ENCODE results near the gene PLCB1.

The PLCB1 gene

DNA sequence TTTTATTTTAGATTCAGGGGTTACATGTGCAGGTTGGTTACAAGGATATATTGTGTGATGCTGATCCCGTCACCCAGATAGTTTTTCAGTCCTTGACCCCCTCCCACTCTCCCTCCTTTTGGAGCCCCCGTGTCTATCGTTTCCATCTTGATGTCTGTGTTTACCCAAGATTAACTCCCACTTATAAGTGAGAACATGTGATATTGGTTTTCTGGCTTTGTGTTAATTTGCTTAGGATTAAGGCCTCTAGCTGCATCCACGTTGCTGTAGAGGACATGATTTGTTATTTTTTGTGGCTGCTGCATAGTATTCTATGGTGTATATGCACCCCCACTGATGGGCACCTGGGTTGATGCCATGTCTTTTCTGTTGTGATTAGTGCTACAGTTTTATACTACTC, 178.6 kb downstream of the PLCB1 start:
- H3K4me3 ChIP-seq (ENCODE audit: low read depth, low read length) = no peak overlapping the region
- no peak for DNase-seq (ENCODE audit: low read depth)
- TF ChIP-seq, protein P1, sequence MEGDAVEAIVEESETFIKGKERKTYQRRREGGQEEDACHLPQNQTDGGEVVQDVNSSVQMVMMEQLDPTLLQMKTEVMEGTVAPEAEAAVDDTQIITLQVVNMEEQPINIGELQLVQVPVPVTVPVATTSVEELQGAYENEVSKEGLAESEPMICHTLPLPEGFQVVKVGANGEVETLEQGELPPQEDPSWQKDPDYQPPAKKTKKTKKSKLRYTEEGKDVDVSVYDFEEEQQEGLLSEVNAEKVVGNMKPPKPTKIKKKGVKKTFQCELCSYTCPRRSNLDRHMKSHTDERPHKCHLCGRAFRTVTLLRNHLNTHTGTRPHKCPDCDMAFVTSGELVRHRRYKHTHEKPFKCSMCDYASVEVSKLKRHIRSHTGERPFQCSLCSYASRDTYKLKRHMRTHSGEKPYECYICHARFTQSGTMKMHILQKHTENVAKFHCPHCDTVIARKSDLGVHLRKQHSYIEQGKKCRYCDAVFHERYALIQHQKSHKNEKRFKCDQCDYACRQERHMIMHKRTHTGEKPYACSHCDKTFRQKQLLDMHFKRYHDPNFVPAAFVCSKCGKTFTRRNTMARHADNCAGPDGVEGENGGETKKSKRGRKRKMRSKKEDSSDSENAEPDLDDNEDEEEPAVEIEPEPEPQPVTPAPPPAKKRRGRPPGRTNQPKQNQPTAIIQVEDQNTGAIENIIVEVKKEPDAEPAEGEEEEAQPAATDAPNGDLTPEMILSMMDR (IDR thresholded peaks at IDR 0.05; ENCODE audit: low read depth, low read length, missing control alignments) = no peak

DNA sequence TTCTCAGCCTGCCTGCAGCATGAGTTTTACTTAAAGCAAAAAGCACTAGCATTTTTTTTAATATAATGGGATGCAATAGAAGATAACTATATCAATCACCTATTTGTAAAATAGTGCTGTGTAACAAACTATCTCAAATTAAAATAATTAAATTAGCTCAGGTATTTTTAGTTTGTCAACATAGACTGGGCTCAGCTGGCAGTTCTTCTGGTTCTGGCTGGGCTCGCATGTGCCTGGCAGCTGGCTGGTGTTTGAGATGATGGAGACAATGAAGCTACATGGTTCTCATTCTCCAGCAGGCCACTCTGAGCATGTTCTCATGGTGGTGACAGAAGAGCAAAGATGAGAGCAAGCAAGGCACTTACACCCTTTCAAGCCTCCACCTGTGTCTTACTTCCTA, 181.0 kb downstream of the PLCB1 start:
- no peak for DNase-seq (ENCODE audit: low read depth)
- TF ChIP-seq, protein P1 (IDR thresholded peaks at IDR 0.05; ENCODE audit: low read depth, low read length, missing control alignments) = no peak
- H3K4me3 ChIP-seq (ENCODE audit: low read depth, low read length) = no peak overlapping the region

DNA sequence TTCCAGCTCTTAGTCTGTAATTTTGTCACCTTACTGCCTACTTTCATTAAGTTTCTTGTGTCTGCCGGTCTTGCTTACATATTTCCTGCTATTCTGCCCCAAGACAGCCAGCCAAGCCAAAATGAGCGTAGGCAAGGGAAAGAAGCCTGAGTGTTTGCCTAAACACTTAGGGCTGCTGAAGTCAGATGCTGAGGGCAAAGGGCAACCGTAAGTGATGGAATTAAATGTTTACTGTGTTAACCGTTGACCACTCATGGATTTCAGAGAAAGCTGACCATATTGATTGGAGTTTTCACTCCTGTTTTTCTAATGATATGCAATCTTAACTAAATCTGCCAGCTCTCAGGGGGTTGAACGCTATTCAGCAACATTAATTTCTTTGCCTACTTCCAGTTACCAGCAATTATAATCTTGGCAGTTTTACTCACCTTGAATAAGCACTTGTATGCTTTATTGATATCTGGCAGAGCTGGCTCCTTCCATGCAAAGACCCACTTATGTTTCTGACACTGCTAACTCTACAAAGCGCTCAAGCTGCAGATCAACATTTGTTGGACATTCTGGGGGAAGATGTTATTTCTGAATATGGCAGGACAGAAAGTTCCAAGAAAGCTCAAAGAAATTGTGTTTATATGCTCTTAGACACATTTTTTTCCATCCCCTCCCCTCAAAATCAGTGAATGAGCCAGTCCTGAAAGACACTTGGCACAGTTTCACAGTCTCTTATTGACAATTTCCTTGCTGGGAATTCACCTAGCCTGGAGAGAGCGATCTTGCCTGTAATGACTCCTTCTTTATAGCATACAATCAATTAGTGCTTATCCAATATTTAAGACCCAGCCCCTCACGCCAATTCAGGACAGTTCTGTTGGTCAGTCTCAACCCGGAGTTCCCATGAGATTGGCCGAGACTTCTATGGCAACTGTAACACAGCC, 183.8 kb downstream of the PLCB1 start:
- H3K4me3 ChIP-seq (ENCODE audit: low read depth, low read length) = no peak overlapping the region
- no peak for DNase-seq (ENCODE audit: low read depth)
- TF ChIP-seq, protein P1 (IDR thresholded peaks at IDR 0.05; ENCODE audit: low read depth, low read length, missing control alignments) = no peak

DNA sequence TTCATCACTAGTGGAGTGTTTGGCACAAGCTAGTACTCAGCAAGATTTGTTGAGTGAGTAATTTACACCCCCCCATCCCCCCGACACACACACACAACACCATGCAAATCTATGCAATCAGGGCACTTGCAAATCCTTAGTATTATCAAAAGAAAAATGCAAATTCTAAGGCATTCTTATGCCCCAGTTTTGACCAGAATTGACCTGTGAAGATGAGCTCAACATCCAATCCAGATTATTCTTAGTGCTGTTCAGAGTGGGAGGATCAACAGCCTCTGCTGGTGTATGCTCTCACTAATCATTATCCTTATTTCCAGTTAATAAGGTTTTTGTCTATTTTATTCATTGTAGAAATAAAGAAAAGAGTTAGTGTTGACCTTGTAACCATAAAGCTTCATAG, 185.4 kb downstream of the PLCB1 start:
- TF ChIP-seq, protein P1 (IDR thresholded peaks at IDR 0.05; ENCODE audit: low read depth, low read length, missing control alignments) = no peak
- no peak for DNase-seq (ENCODE audit: low read depth)
- no peak overlapping the region for H3K4me3 ChIP-seq (ENCODE audit: low read depth, low read length)

DNA sequence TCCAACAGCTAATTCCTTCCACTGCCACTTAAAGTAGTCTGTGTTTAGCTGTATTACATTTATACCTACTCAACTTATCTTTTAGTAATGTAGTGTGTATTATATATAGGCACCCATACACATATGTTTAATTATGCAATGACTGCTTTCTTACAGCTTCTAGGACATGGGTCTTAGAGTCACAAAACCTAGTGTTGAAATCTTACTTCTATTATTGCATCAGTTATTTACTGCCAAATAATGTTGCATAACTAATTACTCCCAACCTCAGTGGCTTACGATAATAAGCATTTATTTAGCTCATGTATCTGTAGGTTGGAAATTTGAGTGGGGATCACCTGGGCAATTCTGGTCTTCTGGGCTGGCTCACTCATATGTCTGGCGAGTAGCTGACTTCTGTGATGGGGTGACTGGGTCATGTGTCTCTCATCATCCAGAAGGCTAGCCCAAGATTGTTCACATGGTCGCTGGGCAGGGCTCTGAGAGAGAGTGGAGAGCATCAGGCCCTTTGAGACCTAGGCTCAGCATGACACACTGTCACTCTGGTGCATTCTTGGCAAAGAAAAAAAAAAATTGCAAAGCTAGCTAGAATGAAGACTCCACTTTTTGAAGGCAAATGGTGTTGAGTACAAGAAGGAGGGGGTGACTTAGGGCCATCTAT, 187.0 kb downstream of the PLCB1 start:
- no peak for DNase-seq (ENCODE audit: low read depth)
- TF ChIP-seq, protein P1 (IDR thresholded peaks at IDR 0.05; ENCODE audit: low read depth, low read length, missing control alignments) = no peak
- H3K4me3 ChIP-seq (ENCODE audit: low read depth, low read length) = no peak overlapping the region

DNA sequence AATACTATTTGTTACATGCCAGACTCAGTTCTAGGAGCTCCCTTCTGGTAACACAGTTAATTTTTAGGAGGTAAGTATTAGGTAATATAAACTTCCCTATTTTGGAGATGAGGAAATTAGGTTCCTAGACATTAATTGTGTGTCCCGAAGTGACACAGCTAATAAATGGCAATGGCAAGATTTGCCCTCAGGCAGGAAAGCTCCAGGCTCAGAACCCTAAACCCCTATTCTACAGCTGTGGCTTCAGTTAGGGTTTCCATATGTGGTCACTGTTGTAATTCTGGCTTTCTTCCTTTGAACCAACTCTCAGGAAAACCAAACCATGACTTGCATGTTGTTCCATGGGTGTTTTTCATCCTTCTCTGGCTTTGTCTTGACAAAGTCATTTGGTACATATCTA, 188.2 kb downstream of the PLCB1 start:
- H3K4me3 ChIP-seq (ENCODE audit: low read depth, low read length) = no peak overlapping the region
- TF ChIP-seq, protein P1 (IDR thresholded peaks at IDR 0.05; ENCODE audit: low read depth, low read length, missing control alignments) = no peak
- DNase-seq (ENCODE audit: low read depth) = no peak
